Prostate gland (tissue), 2 donors: Measurements from ENCODE around the gene ZNF148. TPM values are rescaled to one million over a fixed set of nuclear protein-coding genes. Genes with fewer than 3 reads are reported as not detected.

Experiments used
- DNase-seq: peaks from one replicate; pipeline ENCODE4 v3.0.0-alpha.2; 2019; ENCODE audit warnings: low spot score
- H3K27ac ChIP-seq, 2 donors: fragments of 200-600 bp; sonication (generic); 2 replicates each; pipeline ENCODE4 v1.5.1; 2017 to 2019
- H3K27me3 ChIP-seq: fragments of 200-600 bp; sonication (generic); replicated peaks from 2 replicates; pipeline ENCODE4 v1.5.1; 2019; ENCODE audit not compliant: insufficient read depth
- H3K36me3 ChIP-seq, 2 donors: fragments of 200-600 bp; sonication (generic); 1 replicate in 1 of 2; 2 replicates in 1 of 2; pipeline versions ENCODE4 v1.5.1 to v1.8.1; 2017 to 2019
- H3K4me1 ChIP-seq: fragments of 200-600 bp; sonication (generic); replicated peaks from 2 replicates; pipeline ENCODE4 v1.5.1; 2019
- H3K4me3 ChIP-seq, 2 donors: fragments of 200-600 bp; sonication (generic); 2 replicates each; pipeline ENCODE4 v1.5.1; 2017 to 2019
- H3K9me3 ChIP-seq: fragments of 200-600 bp; sonication (generic); 2 replicates; pipeline ENCODE4 v1.5.1; 2017
- CTCF ChIP-seq, 4 experiments: fragments of 200-600 bp in 2 of 4; fragments of 450-650 bp in 2 of 4; sonication (generic) in 2 of 4; IDR thresholded peaks; 1 replicate in 3 of 4; 2 replicates in 1 of 4; pipeline ENCODE4 v1.5.1; 2016 to 2019; ENCODE audit warnings: antibody characterized with exemption in 4 of 4, mild to moderate bottlenecking in 2 of 4, moderate library complexity in 2 of 4
- POLR2A ChIP-seq: fragments of 450-650 bp; IDR thresholded peaks from one replicate; pipeline ENCODE4 v1.6.1; 2016; ENCODE audit warnings: antibody characterized with exemption, mild to moderate bottlenecking
- POLR2AphosphoS5 ChIP-seq: sonication (generic); formaldehyde crosslinking; IDR thresholded peaks from one replicate; pipeline ENCODE4 v1.6.1; 2017; ENCODE audit warnings: antibody characterized with exemption
- WGBS: methylation state at CpG from one replicate; pipeline ENCODE4 v1.1.5; 2018; 5-methylcytosine and 5-hydroxymethylcytosine counted together
- intact Hi-C: fragments of 100-400 bp; cut with DNase I; formaldehyde crosslinking; loops from one replicate; pipeline ENCODE4 v1.14.2; 2022
- total RNA-seq, 2 donors: library from RNA; depleted of rRNA; stranded (reverse); fragments of >200 nt; gene quantifications; one replicate each; pipeline ENCODE4 v1.1.0, GENCODE V29; 2016

Gene ZNF148
- total RNA-seq, 2 donors from 2014 or later: 26.9 to 28.5 TPM

- intact Hi-C loops: no loop called here
- Histone ChIP-seq H3K27ac (peak within 1 kb of the TSS in 1 of 2 donors; percentile 18), H3K9me3 (no peaks in the 10 kb centered on the region), H3K27me3 (no peaks in the 10 kb centered on the region), H3K4me3 (peak within 1 kb of the TSS; percentile 52 to 53), H3K4me1 (no peaks in the 10 kb centered on the region), H3K36me3 (no peaks in the 10 kb centered on the region)
- no peak for TF ChIP-seq CTCF (IDR thresholded peaks at IDR 0.05)
- TF ChIP-seq POLR2AphosphoS5: no peak
- no peak for TF ChIP-seq POLR2A
- DNase-seq: no peak
- WGBS: 15% methylated on average over 27 of the region's 55 CpGs
These were observed 162.4 kb downstream of the ZNF148 start, which contains the start of gene SLC12A8 for GRCh38 chr3:125212509-125213363. Gene SLC12A8, minus strand, starts transcription at chr3:125212748. Its CDS starts 1,399 bp downstream, at chr3:125211349.

GRCh38 chr3:125212091-125212508, 163.0 kb downstream of the ZNF148 start:
- under 1% methylated on average over 25 of the region's 28 CpGs for WGBS
- peak; percentile 14 for DNase-seq
- H3K27ac ChIP-seq: peak overlapping the region in 1 of 2 donors; percentile 18

GRCh38 chr3:125211523-125212090, 163.5 kb downstream of the ZNF148 start:
- Histone ChIP-seq H3K9me3 (no peaks in the 10 kb centered on the region), H3K36me3 (no peaks in the 10 kb centered on the region), H3K4me1 (no peaks in the 10 kb centered on the region), H3K4me3 (peak overlapping the region; percentile 52 to 53), H3K27me3 (no peaks in the 10 kb centered on the region), H3K27ac (no peak overlapping the region)
- 62% methylated on average over 11 of the region's 11 CpGs for WGBS
- intact Hi-C loops: no loop called here
- DNase-seq: no peak
- no peak for TF ChIP-seq CTCF (IDR thresholded peaks at IDR 0.05)
- TF ChIP-seq POLR2AphosphoS5: no peak
- TF ChIP-seq POLR2A: no peak

More at GRCh38 chr3:125212091-125212508, 163.0 kb downstream of the ZNF148 start:
- Histone ChIP-seq H3K4me3 (peak overlapping the region; percentile 52 to 53), H3K27me3 (no peaks in the 10 kb centered on the region), H3K9me3 (no peaks in the 10 kb centered on the region), H3K4me1 (no peaks in the 10 kb centered on the region), H3K36me3 (no peaks in the 10 kb centered on the region)
- TF ChIP-seq POLR2A (no peak), POLR2AphosphoS5 (no peak), CTCF (IDR thresholded peaks at IDR 0.05) (no peak)
- intact Hi-C loops: no loop called here

GRCh38 chr3:125207949-125208568, 167.1 kb downstream of the ZNF148 start:
- H3K9me3 ChIP-seq: no peaks in the 10 kb centered on the region
- DNase-seq: no peak
- no peaks in the 10 kb centered on the region for H3K4me1 ChIP-seq
- intact Hi-C loops: no loop called here
- no peaks in the 10 kb centered on the region for H3K27me3 ChIP-seq
- no peak overlapping the region for H3K4me3 ChIP-seq
- 75% methylated on average over 1 of the region's 1 CpG for WGBS
- no peak for TF ChIP-seq POLR2AphosphoS5
- no peak for TF ChIP-seq POLR2A
- no peak for TF ChIP-seq CTCF (IDR thresholded peaks at IDR 0.05)
- H3K36me3 ChIP-seq: no peaks in the 10 kb centered on the region
- peak overlapping the region in 1 of 2 donors; percentile 30 for H3K27ac ChIP-seq
